ENCODE data around the gene KRTAP1-5.

GRCh38 chr17:41069031-41069430 is 42.0 kb upstream of the KRTAP1-5 start:
- TF ChIP-seq CTCF (IDR thresholded peaks at IDR 0.05) (no peak), POLR2AphosphoS5 (IDR thresholded peaks at IDR 0.05; ENCODE audit: low read depth, low read length) (no peak), SIN3A (IDR thresholded peaks at IDR 0.05; ENCODE audit: borderline replicate concordance, insufficient read depth, low read depth, low read length) (no peak), REST (IDR thresholded peaks at IDR 0.05; ENCODE audit: insufficient read depth in 1 of 2, low read depth in 2 of 2, low read length in 1 of 2) (no peak)
